GM11168 (cell line): ENCODE results near the gene TMEM202.
"Not testable (repeated sequence)": the region's sequence is repeated elsewhere in the genome, so short reads cannot be mapped to it uniquely, and the experiment has no call there.

Source experiments
- in situ Hi-C: fragments of 300-500 bp; cut with MboI; formaldehyde crosslinking; loops from one replicate; pipeline ENCODE4 v1.12.0; 2022; ENCODE audit warnings: low sequenced_read_pairs; ENCODE audit not compliant: unreplicated experiment

TMEM202 gene

DNA sequence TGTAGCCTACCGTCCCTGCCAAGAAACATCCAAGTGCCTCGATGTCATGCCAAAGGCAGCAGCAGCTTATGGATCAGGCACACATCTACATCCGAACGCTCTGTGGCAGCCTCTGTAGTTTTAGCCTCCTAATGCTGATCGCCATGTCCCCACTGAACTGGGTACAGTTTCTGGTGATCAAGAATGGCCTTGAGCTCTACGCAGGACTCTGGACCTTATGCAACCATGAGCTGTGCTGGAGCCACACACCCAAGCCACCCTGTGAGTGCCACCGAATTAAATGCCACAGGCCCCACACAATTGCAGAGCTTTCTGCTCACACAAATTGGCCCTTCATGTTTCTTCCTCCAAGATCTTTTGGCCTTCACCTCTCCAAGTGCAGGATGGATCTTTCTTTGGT lies 543 bp downstream of the TMEM202 start:
- in situ Hi-C loops = no loop called here

DNA sequence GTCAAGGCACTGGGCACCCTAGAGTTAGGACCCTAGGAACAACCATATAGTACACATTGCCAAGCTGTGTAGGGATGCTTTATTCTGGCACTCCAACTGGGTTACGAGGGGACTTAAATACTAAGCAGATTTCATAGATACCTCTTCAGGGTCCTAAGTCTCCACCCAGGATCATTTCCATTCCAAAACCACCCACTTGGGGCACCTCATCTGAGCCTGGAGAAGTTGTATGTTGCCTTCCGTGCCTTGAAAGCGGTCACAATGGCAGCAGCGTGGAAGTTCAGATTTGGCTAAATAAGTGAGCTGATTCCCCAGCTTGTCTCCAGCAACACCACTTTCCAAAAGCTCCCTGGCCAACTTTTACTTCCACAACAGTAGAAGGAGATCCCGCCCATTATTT lies 4.6 kb downstream of the TMEM202 start:
- in situ Hi-C loops = no loop called here

DNA sequence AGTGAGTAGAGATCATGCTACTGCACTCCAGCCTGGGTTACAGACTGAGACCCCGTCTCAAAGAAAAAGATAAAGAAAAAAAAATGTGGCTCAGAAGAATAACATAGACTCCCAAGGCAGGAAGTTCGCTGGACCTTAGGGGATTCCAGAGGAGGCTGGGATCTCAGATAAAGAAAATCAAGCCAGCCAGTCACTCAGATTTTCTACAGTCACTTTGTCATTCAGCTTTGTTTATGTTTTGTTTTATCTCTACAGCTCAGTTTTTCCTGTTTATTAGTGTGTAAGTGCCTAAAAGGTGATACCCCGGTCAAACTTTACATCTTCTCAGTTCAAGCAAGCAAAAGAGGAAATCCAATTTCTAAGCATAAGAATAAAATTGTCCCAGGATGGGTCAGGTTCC lies 6.3 kb downstream of the TMEM202 start:
- in situ Hi-C loops = no loop called here

DNA sequence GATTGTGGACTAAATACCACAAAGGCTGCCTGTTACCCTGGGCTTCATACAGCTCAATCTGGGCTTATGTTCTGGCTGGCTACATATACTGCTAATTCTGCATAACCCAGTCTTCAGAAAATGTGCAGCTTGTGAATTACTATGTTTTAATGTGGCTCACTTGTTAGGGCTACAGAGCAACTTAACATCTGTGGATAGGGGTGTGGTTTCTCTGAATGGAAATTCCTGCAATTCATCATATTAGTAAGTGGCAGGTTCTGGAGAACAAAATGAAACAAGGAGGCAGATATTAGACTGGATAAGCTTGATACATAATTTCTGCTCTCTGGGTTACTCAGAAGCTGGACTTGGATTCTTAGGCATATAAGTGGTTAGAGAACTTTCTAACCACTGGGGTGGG lies 6.7 kb downstream of the TMEM202 start:
- in situ Hi-C loops = no loop called here

DNA sequence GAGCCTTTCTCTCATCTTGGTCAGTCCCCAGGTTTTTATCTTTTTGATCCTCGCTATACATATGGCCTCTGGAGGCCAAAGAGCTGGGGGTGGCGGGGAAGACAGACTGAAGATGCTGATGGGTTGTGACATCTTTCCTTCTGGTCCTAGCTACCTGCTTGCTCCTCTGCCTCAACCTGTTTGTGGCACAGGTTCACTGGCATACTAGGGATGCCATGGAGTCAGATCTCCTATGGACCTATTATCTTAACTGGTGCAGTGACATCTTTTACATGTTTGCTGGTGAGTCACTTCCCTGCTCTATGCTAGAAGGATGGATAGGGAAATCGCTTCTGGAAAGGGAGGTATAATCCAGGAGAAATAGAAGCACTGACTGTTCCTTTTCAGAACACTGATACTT lies 8.8 kb downstream of the TMEM202 start:
- in situ Hi-C loops = no loop called here

DNA sequence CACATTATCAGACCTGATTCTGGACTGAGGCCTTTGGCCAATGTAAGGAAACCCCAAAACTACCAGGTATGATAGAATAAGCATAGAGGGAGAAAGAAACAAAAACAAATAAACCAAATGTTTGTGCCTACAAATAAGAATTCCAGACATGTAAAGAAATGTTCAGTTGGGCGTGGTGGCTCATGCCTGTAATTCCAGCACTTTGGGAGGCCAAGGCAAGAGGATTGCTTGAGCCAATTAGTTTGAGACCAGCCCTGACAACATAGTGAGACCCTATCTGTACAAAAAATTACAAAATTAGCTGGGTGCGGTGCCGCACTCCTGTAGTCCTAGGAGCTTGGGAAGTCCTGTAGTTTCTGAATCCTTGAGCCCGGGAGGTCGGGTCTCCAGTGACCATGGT lies 13.0 kb downstream of the TMEM202 start:
- in situ Hi-C loops = no loop called here

DNA sequence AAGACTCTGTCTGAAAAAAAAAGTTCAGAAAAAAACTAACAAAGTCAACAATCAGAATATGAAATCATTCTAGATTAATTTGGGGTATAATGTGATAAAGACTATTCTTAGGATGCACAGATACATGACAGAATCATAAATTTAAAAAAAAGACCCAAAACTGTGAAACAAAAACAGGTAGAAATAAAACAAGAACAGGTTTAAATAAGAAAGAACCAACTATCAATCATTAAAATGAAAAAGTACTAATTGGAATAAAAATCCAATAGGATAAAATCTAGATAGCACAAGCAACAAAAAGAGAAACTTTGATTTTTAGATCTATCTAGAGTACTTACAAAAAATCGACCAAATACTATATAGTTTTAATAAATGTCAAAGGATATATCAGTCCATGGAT lies 13.4 kb downstream of the TMEM202 start:
- in situ Hi-C loops = no loop called here

DNA sequence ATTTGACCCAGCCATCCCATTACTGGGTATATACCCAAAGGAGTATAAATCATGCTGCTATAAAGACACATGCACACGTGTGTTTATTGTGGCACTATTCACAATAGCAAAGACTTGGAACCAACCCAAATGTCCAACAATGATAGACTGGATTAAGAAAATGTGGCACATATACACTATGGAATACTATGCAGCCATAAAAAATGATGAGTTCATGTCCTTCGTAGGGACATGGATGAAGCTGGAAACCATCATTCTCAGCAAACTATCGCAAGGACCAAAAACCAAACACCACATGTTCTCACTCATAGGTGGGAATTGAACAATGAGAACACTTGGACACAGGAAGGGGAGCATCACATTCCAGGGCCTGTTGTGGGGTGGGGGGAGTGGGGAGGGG lies 15.2 kb downstream of the TMEM202 start:
- in situ Hi-C loops = not testable (repeated sequence)

DNA sequence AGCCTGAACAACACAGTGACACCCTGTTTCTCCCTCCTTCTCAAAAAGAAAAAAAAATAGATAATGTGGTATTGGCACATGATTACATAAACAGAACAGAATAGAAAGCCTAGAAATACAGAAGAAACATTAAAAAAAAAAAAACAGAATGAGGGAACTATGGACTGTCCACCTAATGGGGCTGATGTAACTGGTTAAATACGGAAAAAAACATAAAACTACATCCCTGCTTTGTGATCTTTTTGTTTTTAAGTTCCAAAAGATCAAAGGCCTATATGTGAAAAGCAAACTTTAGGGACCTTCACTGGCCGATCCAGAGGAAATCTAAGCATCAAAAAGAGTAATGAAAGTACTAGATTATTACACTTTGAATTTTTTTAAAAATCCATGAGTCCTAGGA lies 17.2 kb downstream of the TMEM202 start:
- in situ Hi-C loops = no loop called here

DNA sequence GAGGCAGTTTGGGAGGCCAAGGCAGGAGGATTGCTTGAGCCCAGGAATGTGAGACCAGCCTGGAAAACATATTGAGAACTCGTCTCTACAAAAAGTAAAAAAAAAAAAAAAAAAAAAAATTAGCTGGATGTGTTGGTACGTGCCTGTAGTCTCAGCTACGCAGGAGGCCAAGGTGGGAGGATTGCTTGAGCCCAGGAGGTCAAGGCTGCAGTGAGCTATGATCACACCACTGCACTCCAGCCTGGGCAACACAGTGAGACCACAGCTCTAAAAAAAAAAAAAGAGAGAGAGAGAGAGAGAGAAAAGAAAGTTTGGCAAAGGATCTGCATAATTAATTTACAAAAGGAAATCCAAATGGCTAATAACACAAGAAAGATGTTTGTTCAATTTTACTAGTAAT lies 21.7 kb downstream of the TMEM202 start:
- in situ Hi-C loops = not testable (repeated sequence)

DNA sequence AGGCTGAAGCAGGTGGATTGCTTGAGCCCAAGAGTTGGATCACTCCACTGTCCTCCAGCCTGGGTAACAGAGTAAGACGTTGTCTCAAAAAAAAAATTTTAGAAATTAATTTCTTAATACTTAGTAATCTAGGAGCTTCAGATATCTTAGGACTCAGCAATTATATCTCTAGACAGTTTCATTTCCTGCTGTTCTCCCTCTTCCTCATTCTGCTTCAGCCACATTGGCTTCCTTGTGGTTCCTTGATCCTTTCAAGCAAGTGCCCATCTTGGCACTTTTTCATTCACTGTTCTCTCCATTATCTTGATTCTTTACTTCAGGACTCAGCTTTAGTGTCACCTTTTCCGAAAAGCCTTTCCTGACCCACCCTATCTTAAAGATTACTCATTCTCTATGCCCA lies 22.5 kb downstream of the TMEM202 start:
- in situ Hi-C loops = no loop called here

DNA sequence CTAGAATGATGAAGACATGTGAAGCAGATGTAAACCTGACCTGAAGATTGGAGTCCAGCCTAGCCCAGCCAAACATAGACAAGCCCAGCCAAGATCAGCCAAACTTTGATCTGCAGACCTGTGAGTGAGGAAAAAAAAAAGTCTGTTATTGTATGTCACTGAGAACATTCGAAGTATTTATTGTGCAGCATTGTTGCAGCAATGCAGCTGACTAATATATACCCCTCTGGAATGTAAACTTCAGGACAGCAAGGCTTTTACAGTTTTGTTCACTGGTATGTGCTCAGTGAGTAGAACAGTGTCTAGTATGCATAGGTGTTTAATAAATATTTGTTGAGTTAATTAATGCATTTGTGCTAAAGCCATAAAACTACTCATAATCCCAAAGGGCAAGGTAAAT lies 23.4 kb downstream of the TMEM202 start:
- in situ Hi-C loops = no loop called here

DNA sequence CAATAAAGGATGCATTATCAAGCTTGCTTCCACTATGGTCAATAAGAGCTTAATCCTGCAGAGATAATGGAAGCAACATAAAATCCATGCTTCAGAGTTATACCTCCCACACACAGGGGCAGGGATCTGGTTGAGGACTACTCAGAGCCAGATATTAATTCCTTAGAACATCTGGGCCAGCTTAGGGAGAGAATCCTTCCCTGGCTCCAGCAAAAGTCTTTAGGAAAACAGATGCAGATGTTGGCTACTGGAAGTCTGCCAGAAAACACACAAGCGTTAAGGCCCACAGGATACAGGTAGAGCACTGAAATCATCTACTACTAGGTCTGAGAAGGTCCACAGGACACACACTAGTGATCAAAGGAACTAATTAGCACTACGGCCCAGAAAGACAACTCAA lies 25.2 kb downstream of the TMEM202 start:
- in situ Hi-C loops = no loop called here

DNA sequence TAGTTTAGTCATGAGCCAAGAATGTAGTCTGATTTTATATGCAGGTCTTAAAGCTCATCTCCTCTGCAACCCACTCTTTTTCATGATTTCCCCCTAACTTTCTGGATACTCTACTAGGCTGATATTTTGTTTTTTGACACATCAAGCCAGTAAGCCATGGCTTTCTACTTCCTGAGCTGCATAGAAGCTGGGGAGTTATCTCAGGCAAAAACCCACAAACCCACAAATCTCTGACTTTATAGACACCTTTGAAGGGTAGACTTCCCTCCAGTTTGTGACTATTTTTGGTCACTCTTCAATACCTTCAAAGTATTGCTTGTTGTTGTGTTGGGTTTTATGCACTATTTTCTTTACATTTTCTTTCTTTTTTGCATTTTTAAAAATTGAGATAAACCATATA lies 28.6 kb downstream of the TMEM202 start:
- in situ Hi-C loops = no loop called here

DNA sequence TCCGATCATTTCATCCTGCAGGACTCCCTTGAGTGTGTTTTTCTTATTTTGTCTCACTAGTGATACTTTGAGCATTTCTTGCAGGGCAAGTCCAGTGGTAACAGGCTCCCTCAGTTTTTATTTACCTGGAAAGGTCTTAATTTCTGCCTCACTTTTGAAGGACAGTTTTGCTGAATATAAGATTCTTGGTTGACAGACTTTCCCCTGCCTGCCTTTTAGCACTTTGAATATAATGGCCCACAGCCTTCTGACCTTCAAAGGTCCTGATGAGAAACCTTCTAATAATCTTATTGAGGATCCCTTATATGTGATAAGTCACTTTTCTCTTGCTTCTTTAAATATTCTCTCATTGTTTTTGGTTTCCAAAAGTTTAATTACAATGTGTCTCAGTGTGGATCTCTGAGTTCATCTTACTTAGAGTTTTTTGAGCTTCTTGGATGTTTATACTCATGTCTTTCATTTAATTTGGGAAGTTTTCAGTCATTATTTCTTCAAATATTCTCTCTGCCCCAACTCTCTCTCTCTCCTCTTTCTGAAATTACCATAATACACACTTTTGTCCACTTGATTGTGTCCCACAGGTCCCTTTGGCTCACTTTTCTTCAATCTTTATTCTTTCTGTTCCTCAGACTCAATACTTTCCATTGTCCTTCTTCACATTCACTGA lies 39.7 kb downstream of the TMEM202 start:
- in situ Hi-C loops = no loop called here

DNA sequence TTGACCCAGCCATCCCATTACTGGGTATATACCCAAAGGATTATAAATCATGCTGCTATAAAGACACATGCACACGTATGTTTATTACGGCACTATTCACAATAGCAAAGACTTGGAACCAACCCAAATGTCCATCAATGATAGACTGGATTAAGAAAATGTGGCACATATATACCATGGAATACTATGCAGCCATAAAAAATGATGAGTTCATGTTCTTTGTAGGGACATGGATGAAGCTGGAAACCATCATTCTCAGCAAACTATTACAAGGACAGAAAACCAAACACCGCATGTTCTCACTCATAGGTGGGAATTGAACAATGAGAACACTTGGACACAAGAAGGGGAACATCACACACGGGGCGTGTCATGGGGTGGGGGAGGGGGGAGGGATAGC lies 44.7 kb downstream of the TMEM202 start:
- in situ Hi-C loops = not testable (repeated sequence)

DNA sequence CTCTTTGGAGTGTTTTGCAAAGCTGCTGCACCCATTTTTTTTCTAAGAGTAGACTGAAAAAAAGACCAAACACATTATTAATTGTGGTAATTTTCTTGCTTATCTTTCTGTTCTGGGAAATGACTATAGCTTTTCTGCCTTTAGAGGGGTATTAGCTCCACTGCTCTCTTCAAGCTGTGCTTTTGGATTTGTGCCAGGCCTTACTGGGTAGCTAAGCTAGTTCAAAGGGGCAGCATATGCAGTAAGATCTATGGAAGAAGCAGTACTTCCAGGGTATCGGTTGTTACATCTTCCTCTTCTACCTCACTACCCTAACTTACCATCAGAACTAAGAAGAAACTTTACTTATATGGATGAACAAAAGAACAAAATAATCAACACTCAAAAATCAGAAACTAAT lies 47.3 kb downstream of the TMEM202 start:
- in situ Hi-C loops = no loop called here

DNA sequence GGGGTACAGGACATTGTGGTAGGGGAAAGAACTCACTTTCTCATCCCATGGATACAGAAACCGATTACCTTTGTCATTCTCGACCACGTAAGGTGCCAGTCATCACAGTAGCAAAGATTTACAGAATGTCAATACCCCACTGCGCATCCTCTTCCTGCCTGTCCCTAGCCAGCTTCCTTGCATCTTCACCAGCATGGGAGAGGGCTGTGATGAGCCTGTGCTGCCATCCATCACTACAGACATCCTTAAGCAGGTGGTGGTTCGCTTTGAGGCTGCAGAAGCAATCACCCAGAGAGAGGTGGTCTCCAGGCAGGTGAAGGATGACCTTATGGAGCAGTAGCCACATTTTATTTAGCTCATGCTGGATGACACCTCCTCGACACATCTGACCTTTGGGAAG lies 52.7 kb downstream of the TMEM202 start:
- in situ Hi-C loops = no loop called here

DNA sequence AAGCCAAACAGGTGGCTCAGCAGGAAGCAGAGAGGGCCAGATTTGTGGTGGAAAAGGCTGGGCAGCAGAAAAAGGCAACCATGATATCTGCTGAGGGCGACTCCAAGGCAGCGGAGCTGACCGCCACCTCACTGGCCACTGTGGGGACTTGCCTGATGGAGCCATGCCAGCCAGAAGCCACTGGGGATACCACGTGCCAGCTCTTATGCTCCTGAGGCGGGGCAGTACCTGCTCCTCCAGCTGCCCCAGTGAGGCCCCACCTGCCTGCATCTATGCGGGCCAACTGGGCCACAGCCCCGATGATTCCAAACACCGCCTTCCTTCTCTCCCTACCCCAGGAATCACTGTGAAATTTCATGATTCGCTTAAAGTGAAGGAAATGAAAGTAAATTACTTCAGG lies 53.1 kb downstream of the TMEM202 start:
- in situ Hi-C loops = no loop called here

DNA sequence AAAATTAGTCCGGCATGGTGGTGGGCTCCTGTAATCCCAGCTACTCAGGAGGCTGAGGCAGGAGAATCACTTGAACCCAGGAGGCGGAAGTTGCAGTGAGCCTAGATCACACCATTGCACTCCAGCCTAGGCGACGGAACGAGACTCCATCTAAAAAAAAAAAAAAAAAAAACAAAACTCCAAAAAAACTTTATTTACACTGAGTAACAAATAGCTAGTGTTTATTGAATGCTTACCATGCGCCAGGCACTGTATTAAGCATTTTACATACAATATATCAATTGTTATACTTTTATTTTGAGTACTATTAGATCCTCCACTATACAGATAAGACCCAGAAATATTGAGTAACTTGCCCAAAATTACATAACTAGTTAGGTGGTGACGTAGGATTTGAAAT lies 58.6 kb downstream of the TMEM202 start:
- in situ Hi-C loops = no loop called here
